ENCODE results near the gene TRIM73.
"Not testable (repeated sequence)": the region's sequence is repeated elsewhere in the genome, so short reads cannot be mapped to it uniquely, and the experiment has no call there.

DNA sequence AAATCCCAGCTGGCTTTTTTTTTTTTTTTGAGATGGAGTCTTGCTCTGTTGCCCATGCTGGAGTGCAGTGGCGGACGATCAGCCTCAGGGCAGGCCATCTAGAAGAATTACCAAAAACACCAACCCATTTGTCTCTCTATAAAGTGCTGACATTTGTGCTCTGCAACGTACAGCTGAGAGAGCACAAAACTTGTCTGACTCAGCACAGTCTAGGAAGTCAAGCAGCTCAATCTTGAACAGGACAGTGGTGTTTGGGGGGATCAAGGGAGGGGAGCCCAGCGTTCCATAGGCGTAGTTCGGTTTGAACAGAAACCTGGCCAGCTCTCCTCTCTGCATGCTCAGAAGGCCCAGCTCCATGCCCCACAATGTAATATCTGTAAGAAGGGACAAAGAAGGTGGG is 2.2 kb upstream of the TRIM73 start:
- not testable (repeated sequence) for TF ChIP-seq POLR2A (IDR thresholded peaks at IDR 0.05; ENCODE audit: low read depth, low read length); JUN (IDR thresholded peaks at IDR 0.05; ENCODE audit: borderline replicate concordance, insufficient read depth, insufficient read length, low read depth)
- TF ChIP-seq, protein P1, sequence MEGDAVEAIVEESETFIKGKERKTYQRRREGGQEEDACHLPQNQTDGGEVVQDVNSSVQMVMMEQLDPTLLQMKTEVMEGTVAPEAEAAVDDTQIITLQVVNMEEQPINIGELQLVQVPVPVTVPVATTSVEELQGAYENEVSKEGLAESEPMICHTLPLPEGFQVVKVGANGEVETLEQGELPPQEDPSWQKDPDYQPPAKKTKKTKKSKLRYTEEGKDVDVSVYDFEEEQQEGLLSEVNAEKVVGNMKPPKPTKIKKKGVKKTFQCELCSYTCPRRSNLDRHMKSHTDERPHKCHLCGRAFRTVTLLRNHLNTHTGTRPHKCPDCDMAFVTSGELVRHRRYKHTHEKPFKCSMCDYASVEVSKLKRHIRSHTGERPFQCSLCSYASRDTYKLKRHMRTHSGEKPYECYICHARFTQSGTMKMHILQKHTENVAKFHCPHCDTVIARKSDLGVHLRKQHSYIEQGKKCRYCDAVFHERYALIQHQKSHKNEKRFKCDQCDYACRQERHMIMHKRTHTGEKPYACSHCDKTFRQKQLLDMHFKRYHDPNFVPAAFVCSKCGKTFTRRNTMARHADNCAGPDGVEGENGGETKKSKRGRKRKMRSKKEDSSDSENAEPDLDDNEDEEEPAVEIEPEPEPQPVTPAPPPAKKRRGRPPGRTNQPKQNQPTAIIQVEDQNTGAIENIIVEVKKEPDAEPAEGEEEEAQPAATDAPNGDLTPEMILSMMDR (IDR thresholded peaks at IDR 0.05; ENCODE audit: extremely low read depth in 1 of 2, insufficient read depth in 1 of 2, low read depth in 1 of 2, low read length in 2 of 2) = not testable (repeated sequence)
